Calu3 (cell line): Measurements from ENCODE around the gene PITPNM3. TPM values are rescaled to one million over a fixed set of nuclear protein-coding genes. Genes with fewer than 3 reads are reported as not detected.

ENCODE experiments used
- BruUV-seq: library from RNA; stranded (reverse); fragments of 400-500 nt; replicated peaks from 2 replicates; lab custom pipeline; 2021; lab: Mats Ljungman, UMichigan
- CTCF ChIA-PET: fragments of 300-600 bp; sonication (Branson Sonifier 250); formaldehyde crosslinking; loops from one replicate; lab custom pipeline; 2022; ENCODE audit warnings: antibody characterized with exemption; lab: Charles Lee
- DNase-seq: peaks from one replicate; pipeline ENCODE4 v3.0.0; 2022
- H3K27ac Mint-ChIP-seq: one replicate; pipeline ENCODE4 v1.8.0; 2022; ENCODE audit warnings: mixed read lengths; ENCODE audit not compliant: unreplicated experiment
- H3K27me3 Mint-ChIP-seq: one replicate; pipeline ENCODE4 v1.8.0; 2022; ENCODE audit warnings: mixed read lengths; ENCODE audit not compliant: unreplicated experiment
- H3K36me3 Mint-ChIP-seq: one replicate; pipeline ENCODE4 v1.8.0; 2022; ENCODE audit warnings: mild to moderate bottlenecking, moderate library complexity, mixed read lengths; ENCODE audit not compliant: insufficient read depth, unreplicated experiment
- H3K4me1 Mint-ChIP-seq: one replicate; pipeline ENCODE4 v1.8.0; 2022; ENCODE audit warnings: mild to moderate bottlenecking, low read depth, mixed read lengths; ENCODE audit not compliant: unreplicated experiment
- H3K4me3 Mint-ChIP-seq: one replicate; pipeline ENCODE4 v1.8.0; 2022; ENCODE audit warnings: mild to moderate bottlenecking, low read depth, moderate library complexity, mixed read lengths; ENCODE audit not compliant: unreplicated experiment
- H3K9me3 Mint-ChIP-seq: one replicate; pipeline ENCODE4 v1.8.0; 2022; ENCODE audit warnings: low read depth, mixed read lengths; ENCODE audit not compliant: unreplicated experiment
- intact Hi-C: fragments of 100-400 bp; cut with micrococcal nuclease; formaldehyde crosslinking; loops from one replicate; pipeline ENCODE4 v1.10.0; 2022; ENCODE audit not compliant: unreplicated experiment
- total RNA-seq: library from RNA; stranded (reverse); gene quantifications from 2 replicates; pipeline ENCODE4 v1.2.3, GENCODE V29; 2022
- TF ChIP-seq, protein P1 (sequence below): fragments of 200-600 bp; IDR thresholded peaks from one replicate; pipeline ENCODE4 v1.8.0; 2022; ENCODE audit warnings: antibody characterized with exemption; ENCODE audit not compliant: unreplicated experiment

PITPNM3 gene
- total RNA-seq, 1 experiment from 2014 or later = 10.7 TPM

DNA sequence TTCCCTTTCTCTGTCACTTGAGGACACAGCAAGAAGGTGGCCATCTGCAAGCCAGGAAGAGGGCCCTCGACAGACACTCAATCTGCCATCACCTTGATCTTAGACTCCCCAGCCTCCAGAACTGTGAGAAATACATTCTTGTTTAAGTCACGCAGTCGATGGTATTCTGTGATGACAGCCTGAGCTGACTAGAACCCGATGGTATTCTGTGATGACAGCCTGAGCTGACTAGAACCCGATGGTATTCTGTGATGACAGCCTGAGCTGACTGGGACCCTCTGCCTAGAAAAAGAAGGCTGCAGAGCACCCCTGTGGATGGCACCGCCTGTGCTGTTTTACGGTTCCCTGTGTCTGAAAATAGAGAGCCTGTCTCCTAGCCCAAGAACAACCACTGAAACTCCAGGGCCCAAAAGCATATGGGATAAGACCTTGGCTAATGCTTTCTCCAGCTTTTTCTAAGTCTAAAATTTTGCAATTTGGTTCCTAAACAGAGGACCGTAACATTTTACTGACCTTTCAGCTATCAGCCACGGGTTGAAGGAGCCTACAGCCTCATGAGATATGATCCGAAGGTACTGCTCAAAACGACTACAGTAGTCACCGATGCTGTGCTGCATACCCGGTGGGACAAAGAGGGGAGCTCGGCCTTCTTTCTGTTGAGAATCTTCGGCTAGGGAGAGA, 33.1 kb upstream of the PITPNM3 start:
- Mint-ChIP-seq H3K27me3 (no peaks in the 10 kb centered on the region), H3K27ac (no peak overlapping the region), H3K4me3 (no peak overlapping the region), H3K9me3 (no peaks in the 10 kb centered on the region), H3K36me3 (peaks cover 26% of the 10 kb centered on the region), H3K4me1 (peaks cover 24% of the 10 kb centered on the region)
- DNase-seq = no peak
- CTCF ChIA-PET = no interaction called here
- intact Hi-C loops = no loop called here
- BruUV-seq = no TSS peak
- TF ChIP-seq, protein P1, sequence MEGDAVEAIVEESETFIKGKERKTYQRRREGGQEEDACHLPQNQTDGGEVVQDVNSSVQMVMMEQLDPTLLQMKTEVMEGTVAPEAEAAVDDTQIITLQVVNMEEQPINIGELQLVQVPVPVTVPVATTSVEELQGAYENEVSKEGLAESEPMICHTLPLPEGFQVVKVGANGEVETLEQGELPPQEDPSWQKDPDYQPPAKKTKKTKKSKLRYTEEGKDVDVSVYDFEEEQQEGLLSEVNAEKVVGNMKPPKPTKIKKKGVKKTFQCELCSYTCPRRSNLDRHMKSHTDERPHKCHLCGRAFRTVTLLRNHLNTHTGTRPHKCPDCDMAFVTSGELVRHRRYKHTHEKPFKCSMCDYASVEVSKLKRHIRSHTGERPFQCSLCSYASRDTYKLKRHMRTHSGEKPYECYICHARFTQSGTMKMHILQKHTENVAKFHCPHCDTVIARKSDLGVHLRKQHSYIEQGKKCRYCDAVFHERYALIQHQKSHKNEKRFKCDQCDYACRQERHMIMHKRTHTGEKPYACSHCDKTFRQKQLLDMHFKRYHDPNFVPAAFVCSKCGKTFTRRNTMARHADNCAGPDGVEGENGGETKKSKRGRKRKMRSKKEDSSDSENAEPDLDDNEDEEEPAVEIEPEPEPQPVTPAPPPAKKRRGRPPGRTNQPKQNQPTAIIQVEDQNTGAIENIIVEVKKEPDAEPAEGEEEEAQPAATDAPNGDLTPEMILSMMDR = no peak

DNA sequence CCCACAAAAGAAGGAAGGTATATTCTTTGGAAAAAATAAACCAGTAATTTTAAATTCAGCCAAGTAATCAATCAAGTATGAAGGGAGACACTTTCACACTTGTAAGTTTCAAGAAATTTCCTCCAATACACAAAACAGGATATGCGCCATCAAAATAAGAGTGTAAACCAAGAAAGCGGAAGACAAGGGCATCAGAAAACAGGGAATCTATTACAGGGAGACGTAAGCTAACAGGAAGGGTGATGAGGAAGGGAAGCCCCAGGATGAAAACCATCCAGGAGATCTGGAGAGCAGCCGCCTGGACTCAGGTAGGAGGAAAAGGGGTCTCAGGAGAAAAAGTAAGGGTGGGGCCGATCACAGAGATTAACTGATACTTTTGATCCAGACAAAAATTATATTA, 31.8 kb upstream of the PITPNM3 start:
- no peak for DNase-seq
- TF ChIP-seq, protein P1 = no peak
- Mint-ChIP-seq H3K4me3 (no peak overlapping the region), H3K27me3 (no peaks in the 10 kb centered on the region), H3K27ac (no peak overlapping the region), H3K4me1 (peaks cover 24% of the 10 kb centered on the region), H3K9me3 (peaks cover 4% of the 10 kb centered on the region), H3K36me3 (peaks cover 31% of the 10 kb centered on the region)
- no TSS peak for BruUV-seq
- CTCF ChIA-PET = no interaction called here
- intact Hi-C loops = no loop called here

GRCh38 chr17:6587310-6587709, 31.0 kb upstream of the PITPNM3 start:
- no peak for DNase-seq
- peaks cover 8% of the 10 kb centered on the region for H3K9me3 Mint-ChIP-seq
- CTCF ChIA-PET = no interaction called here

DNA sequence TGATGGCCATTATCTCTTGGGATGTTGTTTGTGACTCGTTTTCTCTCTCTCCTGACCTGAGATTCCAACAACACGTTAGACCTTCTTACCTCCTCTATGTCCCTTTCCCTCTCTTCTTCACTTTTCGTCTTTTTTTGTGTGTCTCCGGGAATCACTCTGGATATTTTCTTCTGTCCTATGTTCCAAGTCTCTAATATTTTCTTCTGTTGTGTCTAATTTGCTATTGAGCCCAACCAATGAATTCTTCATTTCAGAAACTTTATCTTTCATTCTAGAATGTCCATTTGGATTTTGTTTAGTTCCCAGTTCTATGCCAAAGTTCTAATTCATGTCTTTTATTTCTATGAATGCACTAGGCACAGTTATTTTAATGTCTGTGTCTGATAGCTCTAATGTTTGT, 27.1 kb upstream of the PITPNM3 start:
- no TSS peak for BruUV-seq
- DNase-seq = no peak
- CTCF ChIA-PET = interaction anchor here (0.6 kb wide), 1 partner anchor 77 kb away, joined by 3 read pairs; no protein-coding TSS in a partner anchor
- peaks cover 10% of the 10 kb centered on the region for H3K9me3 Mint-ChIP-seq
- H3K27me3 Mint-ChIP-seq = no peaks in the 10 kb centered on the region
- intact Hi-C loops = no loop called here
- no peak overlapping the region for H3K4me3 Mint-ChIP-seq
- TF ChIP-seq, protein P1 = no peak
- H3K27ac Mint-ChIP-seq = no peak overlapping the region
- no peaks in the 10 kb centered on the region for H3K4me1 Mint-ChIP-seq
- peaks cover 23% of the 10 kb centered on the region for H3K36me3 Mint-ChIP-seq

More at GRCh38 chr17:6587310-6587709, 31.0 kb upstream of the PITPNM3 start:
- H3K27ac Mint-ChIP-seq = no peak overlapping the region
- no peaks in the 10 kb centered on the region for H3K27me3 Mint-ChIP-seq
- no peak overlapping the region for H3K4me3 Mint-ChIP-seq
- H3K36me3 Mint-ChIP-seq = peaks cover 32% of the 10 kb centered on the region
- TF ChIP-seq, protein P1 = no peak
- intact Hi-C loops = no loop called here
- H3K4me1 Mint-ChIP-seq = peaks cover 20% of the 10 kb centered on the region
- no TSS peak for BruUV-seq
